Measurements from ENCODE around the gene MED13L.

MED13L gene

GRCh38 chr12:116094475-116094874 lies 183.0 kb downstream of the MED13L start:
- H3K27ac Mint-ChIP-seq: no peak overlapping the region
- H3K27me3 Mint-ChIP-seq: no peaks in the 10 kb centered on the region
- peaks cover 30% of the 10 kb centered on the region for H3K36me3 Mint-ChIP-seq (ENCODE audit: low read depth)
- no peak overlapping the region for H3K4me3 Mint-ChIP-seq
- H3K4me1 Mint-ChIP-seq (ENCODE audit: low read depth): peaks cover 22% of the 10 kb centered on the region
- intact Hi-C loops (cut with micrococcal nuclease): no loop called here
- H3K9me3 Mint-ChIP-seq: no peaks in the 10 kb centered on the region

GRCh38 chr12:116093915-116094314 lies 183.6 kb downstream of the MED13L start:
- H3K4me3 Mint-ChIP-seq: no peak overlapping the region
- H3K27ac Mint-ChIP-seq: no peak overlapping the region
- intact Hi-C loops (cut with micrococcal nuclease): no loop called here

GRCh38 chr12:116092776-116093175 lies 184.7 kb downstream of the MED13L start:
- Mint-ChIP-seq H3K9me3 (no peaks in the 10 kb centered on the region), H3K27me3 (no peaks in the 10 kb centered on the region), H3K27ac (no peak overlapping the region), H3K4me1 (ENCODE audit: low read depth) (peaks cover 21% of the 10 kb centered on the region), H3K4me3 (no peak overlapping the region), H3K36me3 (ENCODE audit: low read depth) (peaks cover 37% of the 10 kb centered on the region)
- intact Hi-C loops (cut with micrococcal nuclease): no loop called here

More at GRCh38 chr12:116093915-116094314, 183.6 kb downstream of the MED13L start:
- Mint-ChIP-seq H3K4me1 (ENCODE audit: low read depth) (peaks cover 16% of the 10 kb centered on the region), H3K9me3 (no peaks in the 10 kb centered on the region), H3K27me3 (no peaks in the 10 kb centered on the region), H3K36me3 (ENCODE audit: low read depth) (peaks cover 30% of the 10 kb centered on the region)

- H3K9me3 Mint-ChIP-seq: no peaks in the 10 kb centered on the region
- no peak overlapping the region for H3K4me3 Mint-ChIP-seq
- H3K4me1 Mint-ChIP-seq (ENCODE audit: low read depth): peaks cover 27% of the 10 kb centered on the region
- H3K27me3 Mint-ChIP-seq: no peaks in the 10 kb centered on the region
- no peak overlapping the region for H3K27ac Mint-ChIP-seq
- H3K36me3 Mint-ChIP-seq (ENCODE audit: low read depth): peaks cover 37% of the 10 kb centered on the region
- intact Hi-C loops (cut with micrococcal nuclease): no loop called here
Observed at GRCh38 chr12:116092162-116092561, 185.3 kb downstream of the MED13L start.

GRCh38 chr12:116091579-116091978 lies 185.9 kb downstream of the MED13L start:
- H3K9me3 Mint-ChIP-seq: no peaks in the 10 kb centered on the region
- no peaks in the 10 kb centered on the region for H3K27me3 Mint-ChIP-seq
- intact Hi-C loops (cut with micrococcal nuclease): no loop called here
- no peak overlapping the region for H3K4me3 Mint-ChIP-seq
- peaks cover 37% of the 10 kb centered on the region for H3K36me3 Mint-ChIP-seq (ENCODE audit: low read depth)
- H3K4me1 Mint-ChIP-seq (ENCODE audit: low read depth): peaks cover 28% of the 10 kb centered on the region
- no peak overlapping the region for H3K27ac Mint-ChIP-seq

GRCh38 chr12:116090516-116090915 lies 187.0 kb downstream of the MED13L start:
- intact Hi-C loops (cut with micrococcal nuclease): no loop called here
- Mint-ChIP-seq H3K9me3 (no peaks in the 10 kb centered on the region), H3K27me3 (no peaks in the 10 kb centered on the region), H3K36me3 (ENCODE audit: low read depth) (peaks cover 30% of the 10 kb centered on the region), H3K4me3 (no peak overlapping the region), H3K4me1 (ENCODE audit: low read depth) (peaks cover 28% of the 10 kb centered on the region), H3K27ac (no peak overlapping the region)

- Mint-ChIP-seq H3K9me3 (no peaks in the 10 kb centered on the region), H3K4me1 (ENCODE audit: low read depth) (peaks cover 28% of the 10 kb centered on the region), H3K27me3 (no peaks in the 10 kb centered on the region), H3K27ac (no peak overlapping the region), H3K36me3 (ENCODE audit: low read depth) (peaks cover 30% of the 10 kb centered on the region), H3K4me3 (no peak overlapping the region)
- intact Hi-C loops (cut with micrococcal nuclease): no loop called here
Observed at GRCh38 chr12:116089080-116089479, 188.4 kb downstream of the MED13L start.

- Mint-ChIP-seq H3K27ac (no peak overlapping the region), H3K27me3 (no peaks in the 10 kb centered on the region), H3K4me1 (ENCODE audit: low read depth) (peaks cover 28% of the 10 kb centered on the region), H3K4me3 (no peak overlapping the region), H3K9me3 (no peaks in the 10 kb centered on the region), H3K36me3 (ENCODE audit: low read depth) (peaks cover 40% of the 10 kb centered on the region)
- intact Hi-C loops (cut with micrococcal nuclease): no loop called here
Observed at GRCh38 chr12:116087962-116088361, 189.5 kb downstream of the MED13L start.

GRCh38 chr12:116087399-116087798 lies 190.1 kb downstream of the MED13L start:
- Mint-ChIP-seq H3K4me1 (ENCODE audit: low read depth) (peaks cover 24% of the 10 kb centered on the region), H3K36me3 (ENCODE audit: low read depth) (peaks cover 35% of the 10 kb centered on the region), H3K9me3 (no peaks in the 10 kb centered on the region), H3K4me3 (no peak overlapping the region), H3K27me3 (no peaks in the 10 kb centered on the region), H3K27ac (no peak overlapping the region)
- intact Hi-C loops (cut with micrococcal nuclease): no loop called here

- intact Hi-C loops (cut with micrococcal nuclease): no loop called here
- H3K9me3 Mint-ChIP-seq: no peaks in the 10 kb centered on the region
- H3K27me3 Mint-ChIP-seq: no peaks in the 10 kb centered on the region
- H3K4me1 Mint-ChIP-seq (ENCODE audit: low read depth): peaks cover 14% of the 10 kb centered on the region
- H3K4me3 Mint-ChIP-seq: no peak overlapping the region
- peaks cover 28% of the 10 kb centered on the region for H3K36me3 Mint-ChIP-seq (ENCODE audit: low read depth)
- H3K27ac Mint-ChIP-seq: no peak overlapping the region
Observed at GRCh38 chr12:116080415-116080814, 197.1 kb downstream of the MED13L start.

GRCh38 chr12:116078396-116078795 lies 199.1 kb downstream of the MED13L start:
- no peak overlapping the region for H3K27ac Mint-ChIP-seq
- intact Hi-C loops (cut with micrococcal nuclease): no loop called here
- H3K4me3 Mint-ChIP-seq: no peak overlapping the region
- peaks cover 15% of the 10 kb centered on the region for H3K36me3 Mint-ChIP-seq (ENCODE audit: low read depth)
- no peaks in the 10 kb centered on the region for H3K27me3 Mint-ChIP-seq
- no peaks in the 10 kb centered on the region for H3K9me3 Mint-ChIP-seq
- H3K4me1 Mint-ChIP-seq (ENCODE audit: low read depth): peaks cover 22% of the 10 kb centered on the region

- H3K9me3 Mint-ChIP-seq: no peaks in the 10 kb centered on the region
- H3K27ac Mint-ChIP-seq: no peak overlapping the region
- H3K36me3 Mint-ChIP-seq (ENCODE audit: low read depth): peaks cover 10% of the 10 kb centered on the region
- no peak overlapping the region for H3K4me3 Mint-ChIP-seq
- peaks cover 22% of the 10 kb centered on the region for H3K4me1 Mint-ChIP-seq (ENCODE audit: low read depth)
- no peaks in the 10 kb centered on the region for H3K27me3 Mint-ChIP-seq
- intact Hi-C loops (cut with micrococcal nuclease): no loop called here
Observed at GRCh38 chr12:116077431-116077830, 200.1 kb downstream of the MED13L start.

- no peak overlapping the region for H3K27ac Mint-ChIP-seq
- no peak overlapping the region for H3K4me3 Mint-ChIP-seq
- no peaks in the 10 kb centered on the region for H3K9me3 Mint-ChIP-seq
- intact Hi-C loops (cut with micrococcal nuclease): no loop called here
- peaks cover 28% of the 10 kb centered on the region for H3K4me1 Mint-ChIP-seq (ENCODE audit: low read depth)
- H3K36me3 Mint-ChIP-seq (ENCODE audit: low read depth): peaks cover 10% of the 10 kb centered on the region
- no peaks in the 10 kb centered on the region for H3K27me3 Mint-ChIP-seq
Observed at GRCh38 chr12:116076399-116076798, 201.1 kb downstream of the MED13L start.

GRCh38 chr12:116074686-116075085 lies 202.8 kb downstream of the MED13L start:
- Mint-ChIP-seq H3K4me1 (ENCODE audit: low read depth) (peaks cover 32% of the 10 kb centered on the region), H3K27me3 (no peaks in the 10 kb centered on the region), H3K4me3 (no peak overlapping the region), H3K27ac (no peak overlapping the region), H3K9me3 (no peaks in the 10 kb centered on the region), H3K36me3 (ENCODE audit: low read depth) (peaks cover 10% of the 10 kb centered on the region)
- intact Hi-C loops (cut with micrococcal nuclease): no loop called here

- Mint-ChIP-seq H3K27ac (no peak overlapping the region), H3K4me3 (no peak overlapping the region), H3K27me3 (no peaks in the 10 kb centered on the region)
Observed at GRCh38 chr12:116071555-116072230, 205.8 kb downstream of the MED13L start.

More at GRCh38 chr12:116071555-116072230, 205.8 kb downstream of the MED13L start:
- intact Hi-C loops (cut with micrococcal nuclease): no loop called here
- peaks cover 45% of the 10 kb centered on the region for H3K4me1 Mint-ChIP-seq (ENCODE audit: low read depth)
- H3K9me3 Mint-ChIP-seq: no peaks in the 10 kb centered on the region
- peaks cover 6% of the 10 kb centered on the region for H3K36me3 Mint-ChIP-seq (ENCODE audit: low read depth)
